HepG2 (cell line): ENCODE data around the gene L3MBTL3. TPM values are rescaled to one million over a fixed set of nuclear protein-coding genes. Genes with fewer than 3 reads are reported as not detected.
"Not testable (repeated sequence)": the region's sequence is repeated elsewhere in the genome, so short reads cannot be mapped to it uniquely, and the experiment has no call there.

ENCODE experiments used
- ATAC-seq: fragments of 200-7000 bp; cut with Tn5 transposase; 3 replicates; pipeline ENCODE4 v1.9.1; 2020; ENCODE audit warnings: mild to moderate bottlenecking, moderate library complexity
- BruUV-seq: library from RNA; stranded (reverse); fragments of 400-500 nt; replicated peaks from 2 replicates; lab custom pipeline; 2021; lab: Mats Ljungman, UMichigan
- CTCF ChIA-PET: fragments of 300-600 bp; formaldehyde crosslinking; extraction: SDS; loops from one replicate; lab custom pipeline; 2021; ENCODE audit warnings: low total read pairs, inconsistent platforms, low intra/inter-chr PET ratio; lab: Yijun Ruan, JAX
- POLR2A ChIA-PET: fragments of 350-600 bp; sonication (Branson Sonifier 250); formaldehyde crosslinking; loops from one replicate; lab custom pipeline; 2020; ENCODE audit warnings: antibody characterized with exemption, inconsistent platforms; lab: Yijun Ruan, JAX
- DNase-seq: peaks from one replicate; pipeline ENCODE4 v3.0.0-alpha.2; 2015; ENCODE audit warnings: low spot score
- FAIRE-seq: peaks from 3 replicates; lab custom pipeline; 2011; peaks lifted over from hg19 to GRCh38; lab: Jason Lieb, UNC
- H2AFZ ChIP-seq: one replicate; pipeline ENCODE4 v1.6.1; 2011; ENCODE audit warnings: low read length, inconsistent platforms
- H3K27ac ChIP-seq: fragments of 300-600 bp; 3 replicates; pipeline ENCODE4 v1.8.0; 2011; ENCODE audit warnings: mixed run types, mild to moderate bottlenecking, mixed read lengths, low read length, inconsistent platforms; ENCODE audit not compliant: insufficient read depth; ENCODE audit errors: extremely low read length
- H3K27me3 ChIP-seq, 2 experiments: fragments of 200-600 bp in 1 of 2; 2 replicates in 1 of 2; 3 replicates in 1 of 2; pipeline versions ENCODE4 v1.6.0 to v1.8.0; 2011; ENCODE audit warnings: low read length in 2 of 2, mild to moderate bottlenecking in 2 of 2, moderate library complexity in 2 of 2, inconsistent platforms in 1 of 2; ENCODE audit not compliant: insufficient read depth in 2 of 2, control insufficient read depth in 1 of 2
- H3K36me3 ChIP-seq, 2 experiments: fragments of 200-600 bp in 1 of 2; replicated peaks in 1 of 2; 2 replicates in 1 of 2; 3 replicates in 1 of 2; pipeline versions ENCODE4 v1.5.1 to v1.8.0; 2011; ENCODE audit warnings: low read length in 2 of 2, inconsistent platforms in 1 of 2; ENCODE audit not compliant: insufficient read depth in 2 of 2, control insufficient read depth in 1 of 2
- H3K4me1 ChIP-seq: 2 replicates; pipeline ENCODE4 v1.5.1; 2012; ENCODE audit warnings: low read length, inconsistent platforms; ENCODE audit not compliant: insufficient read depth
- H3K4me2 ChIP-seq: 2 replicates; pipeline ENCODE4 v1.6.0; 2011; ENCODE audit warnings: low read depth, low read length, inconsistent platforms
- H3K4me3 ChIP-seq, 3 experiments: fragments of 200-600 bp in 1 of 3; sonication (generic), shearing (Covaris generic) in 1 of 3; replicated peaks in 1 of 3; 2 replicates each; pipeline ENCODE4 v1.5.1; 2011 to 2016; ENCODE audit warnings: low read length in 3 of 3, inconsistent platforms in 2 of 3, low read depth in 2 of 3, mild to moderate bottlenecking in 2 of 3, control low read depth in 1 of 3, mixed read lengths in 1 of 3; ENCODE audit not compliant: insufficient read depth in 1 of 3
- H3K79me2 ChIP-seq: one replicate; pipeline ENCODE4 v1.6.1; 2011; ENCODE audit warnings: low read length, inconsistent platforms; ENCODE audit not compliant: insufficient read depth
- H3K9ac ChIP-seq: 2 replicates; pipeline ENCODE4 v1.6.0; 2011; ENCODE audit warnings: mild to moderate bottlenecking, low read depth, low read length, inconsistent platforms; ENCODE audit not compliant: insufficient read depth
- H3K9me3 ChIP-seq: 2 replicates; pipeline ENCODE4 v1.5.1; 2012; ENCODE audit warnings: mild to moderate bottlenecking, low read length
- H4K20me1 ChIP-seq: 2 replicates; pipeline ENCODE4 v1.6.0; 2011; ENCODE audit warnings: inconsistent platforms, mild to moderate bottlenecking, low read length, moderate library complexity; ENCODE audit not compliant: insufficient read depth
- KDM4B ChIP-seq: sonication (generic); formaldehyde crosslinking; IDR thresholded peaks from 2 replicates; pipeline ENCODE4 v1.4.0; 2020; ENCODE audit warnings: missing genetic modification reagents
- PBX2 ChIP-seq: IDR thresholded peaks from 2 replicates; pipeline ENCODE4 v1.6.1; 2016; ENCODE audit warnings: control low read depth
- PPARG ChIP-seq: conservative IDR thresholded peaks from 2 replicates; pipeline ENCODE4 v1.6.1; 2016; ENCODE audit warnings: missing biosample characterization, missing genetic modification reagents
- RXRA ChIP-seq: sonication (generic); formaldehyde crosslinking; IDR thresholded peaks from 2 replicates; pipeline ENCODE4 v1.5.1; 2020; ENCODE audit warnings: missing genetic modification reagents
- ZNF460 ChIP-seq: sonication (generic); formaldehyde crosslinking; IDR thresholded peaks from 2 replicates; pipeline ENCODE4 v1.5.1; 2020; ENCODE audit warnings: missing genetic modification reagents, mild to moderate bottlenecking, borderline replicate concordance
- ZNF567 ChIP-seq: sonication (generic); formaldehyde crosslinking; IDR thresholded peaks from 2 replicates; pipeline ENCODE4 v1.8.1; 2023; ENCODE audit warnings: mild to moderate bottlenecking, missing genetic modification reagents, borderline replicate concordance
- ZNF652 ChIP-seq: IDR thresholded peaks from 2 replicates; pipeline ENCODE4 v1.6.1; 2016; ENCODE audit warnings: low read depth, borderline replicate concordance
- ZSCAN25 ChIP-seq: sonication (generic); formaldehyde crosslinking; IDR thresholded peaks from 2 replicates; pipeline ENCODE4 v1.8.0; 2022; ENCODE audit warnings: mild to moderate bottlenecking, missing genetic modification reagents
- WGBS: methylation state at CpG from one replicate; pipeline ENCODE4 v1.1.6; 2017; ENCODE audit warnings: low lambda C conversion rate; 5-methylcytosine and 5-hydroxymethylcytosine counted together
- in situ Hi-C: cut with HindIII; loops from 2 replicates; pipeline ENCODE4 v1.10.0; 2017; ENCODE audit warnings: low pct_unique_long_range_greater_than_20kb; ENCODE audit not compliant: extremely low pct_ligation_motif_present
- intact Hi-C: fragments of 100-400 bp; cut with micrococcal nuclease; formaldehyde crosslinking; loops from one replicate; pipeline ENCODE4 v1.10.0; 2022; ENCODE audit not compliant: unreplicated experiment
- polyA plus RNA-seq, 8 experiments: library from polyadenylated mRNA; depleted of rRNA in 3 of 8; stranded (reverse) in 7 of 8; unstranded in 1 of 8; fragments of >200 nt; fragmentation: Illumina TruSeq in 4 of 8; extraction: Trizol in 4 of 8; gene quantifications; 2 replicates each; pipeline versions ENCODE4 v1.2.1 to v1.2.3, GENCODE V29; 2011 to 2016; ENCODE audit warnings: low read depth in 4 of 8, missing spikeins in 1 of 8, mixed read lengths in 1 of 8; ENCODE audit not compliant: insufficient read depth in 1 of 8
- total RNA-seq, 5 experiments: library from RNA; depleted of rRNA; stranded (reverse); fragments of >200 nt; fragmentation: Illumina TruSeq; extraction: Trizol; gene quantifications; 2 replicates each; pipeline ENCODE4 v1.2.3, GENCODE V29; 2016; ENCODE audit warnings: low read depth in 1 of 5
- TF ChIP-seq, protein P1 (sequence below): sonication (generic); formaldehyde crosslinking; IDR thresholded peaks from 2 replicates; pipeline ENCODE4 v1.4.0; 2020; ENCODE audit warnings: mild to moderate bottlenecking, missing genetic modification reagents
- TF ChIP-seq, protein P2 (sequence below): fragments of 450-650 bp; IDR thresholded peaks from 2 replicates; pipeline ENCODE4 v1.6.1; 2016

The L3MBTL3 gene
- total and polyA plus RNA-seq, 2 of the 13 experiments (the other 11 are each of a cell fraction or from before 2014, with no cell fraction given), result 1.5 to 2.5 TPM

DNA sequence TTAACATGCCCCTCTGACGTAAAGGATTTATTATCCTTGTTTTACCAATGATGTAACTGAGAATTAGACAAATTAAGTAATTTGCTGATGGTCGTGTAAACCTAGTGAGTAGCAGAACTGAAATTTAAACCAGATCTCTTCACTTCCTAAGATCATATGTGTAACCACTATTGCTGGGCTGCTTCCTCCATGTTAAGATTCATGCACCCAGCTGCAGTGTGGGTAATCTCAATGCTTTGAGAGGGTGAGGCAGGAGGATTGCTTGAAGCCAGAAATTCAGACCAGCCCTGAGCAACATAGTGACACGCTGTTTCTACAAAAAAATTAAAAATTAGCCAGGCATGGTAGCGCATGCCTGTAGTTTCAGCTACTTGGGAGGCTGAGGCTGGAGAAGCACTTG, 97.9 kb downstream of the L3MBTL3 start:
- no peak for ATAC-seq
- H3K27ac ChIP-seq, result no peak overlapping the region
- intact Hi-C loops, result no loop called here
- BruUV-seq, result no TSS peak
- H2AFZ ChIP-seq, result no peak overlapping the region
- no peaks in the 10 kb centered on the region for H3K4me1 ChIP-seq
- CTCF ChIA-PET, result no interaction called here
- TF ChIP-seq ZNF652, result no peak
- TF ChIP-seq, protein P1, sequence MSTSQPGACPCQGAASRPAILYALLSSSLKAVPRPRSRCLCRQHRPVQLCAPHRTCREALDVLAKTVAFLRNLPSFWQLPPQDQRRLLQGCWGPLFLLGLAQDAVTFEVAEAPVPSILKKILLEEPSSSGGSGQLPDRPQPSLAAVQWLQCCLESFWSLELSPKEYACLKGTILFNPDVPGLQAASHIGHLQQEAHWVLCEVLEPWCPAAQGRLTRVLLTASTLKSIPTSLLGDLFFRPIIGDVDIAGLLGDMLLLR (CRISPR knock-in tag), result no peak
- no peak for TF ChIP-seq ZNF460
- no peak for TF ChIP-seq ZNF567
- no peak for TF ChIP-seq RXRA (CRISPR knock-in tag)
- TF ChIP-seq, protein P2, sequence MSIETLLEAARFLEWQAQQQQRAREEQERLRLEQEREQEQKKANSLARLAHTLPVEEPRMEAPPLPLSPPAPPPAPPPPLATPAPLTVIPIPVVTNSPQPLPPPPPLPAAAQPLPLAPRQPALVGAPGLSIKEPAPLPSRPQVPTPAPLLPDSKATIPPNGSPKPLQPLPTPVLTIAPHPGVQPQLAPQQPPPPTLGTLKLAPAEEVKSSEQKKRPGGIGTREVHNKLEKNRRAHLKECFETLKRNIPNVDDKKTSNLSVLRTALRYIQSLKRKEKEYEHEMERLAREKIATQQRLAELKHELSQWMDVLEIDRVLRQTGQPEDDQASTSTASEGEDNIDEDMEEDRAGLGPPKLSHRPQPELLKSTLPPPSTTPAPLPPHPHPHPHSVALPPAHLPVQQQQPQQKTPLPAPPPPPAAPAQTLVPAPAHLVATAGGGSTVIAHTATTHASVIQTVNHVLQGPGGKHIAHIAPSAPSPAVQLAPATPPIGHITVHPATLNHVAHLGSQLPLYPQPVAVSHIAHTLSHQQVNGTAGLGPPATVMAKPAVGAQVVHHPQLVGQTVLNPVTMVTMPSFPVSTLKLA, result no peak
- no peak for TF ChIP-seq PPARG
- no peak for TF ChIP-seq PBX2 (CRISPR knock-in tag)
- no peak for TF ChIP-seq KDM4B
- no peak for TF ChIP-seq ZSCAN25 (CRISPR knock-in tag)
- no peaks in the 10 kb centered on the region for H3K79me2 ChIP-seq
- no peaks in the 10 kb centered on the region for H3K9me3 ChIP-seq
- H3K27me3 ChIP-seq, result no peaks in the 10 kb centered on the region
- WGBS, result 40% methylated on average over 4 of the region's 4 CpGs
- H3K9ac ChIP-seq, result no peak overlapping the region
- H3K4me2 ChIP-seq, result no peak overlapping the region
- POLR2A ChIA-PET, result no interaction called here
- H3K4me3 ChIP-seq, result no peak overlapping the region
- no peak for FAIRE-seq
- H3K36me3 ChIP-seq, result no peaks in the 10 kb centered on the region
- in situ Hi-C loops, result no loop called here
- DNase-seq, result no peak
- H4K20me1 ChIP-seq, result no peaks in the 10 kb centered on the region

DNA sequence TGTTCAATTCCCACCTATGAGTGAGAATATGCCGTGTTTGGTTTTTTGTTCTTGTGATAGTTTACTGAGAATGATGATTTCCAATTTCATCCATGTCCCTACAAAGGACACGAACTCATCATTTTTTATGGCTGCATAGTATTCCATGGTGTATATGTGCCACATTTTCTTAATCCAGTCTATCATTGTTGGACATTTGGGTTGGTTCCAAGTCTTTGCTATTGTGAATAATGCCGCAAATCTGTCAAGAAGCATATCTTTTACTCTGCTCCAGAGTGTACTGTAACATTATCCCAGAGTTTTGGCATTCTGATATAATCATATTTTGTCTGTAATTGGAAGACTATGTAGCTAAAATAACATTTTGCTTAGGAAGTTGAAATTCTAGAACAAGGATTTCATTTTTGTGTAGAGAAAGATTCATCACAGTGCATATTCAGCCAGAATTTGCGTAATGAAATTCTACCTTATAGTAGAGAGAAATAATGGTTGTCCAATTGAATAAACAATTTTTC, 98.9 kb downstream of the L3MBTL3 start:
- H3K4me3 ChIP-seq, H3K27ac ChIP-seq, POLR2A ChIA-PET, H3K4me2 ChIP-seq, H4K20me1 ChIP-seq, H3K27me3 ChIP-seq, in situ Hi-C loops, H3K9me3 ChIP-seq, FAIRE-seq, H3K4me1 ChIP-seq, H3K79me2 ChIP-seq, DNase-seq, H3K36me3 ChIP-seq, BruUV-seq, ATAC-seq, intact Hi-C loops, CTCF ChIA-PET, H2AFZ ChIP-seq, H3K9ac ChIP-seq: not testable (repeated sequence)
- WGBS, result 76% methylated on average over 2 of the region's 4 CpGs
